GM18873 (cell line): ENCODE measurements around the gene PLD3.
"Not testable (repeated sequence)": the region's sequence is repeated elsewhere in the genome, so short reads cannot be mapped to it uniquely, and the experiment has no call there.

Experiments used
- ATAC-seq: cut with Tn5 transposase; IDR thresholded peaks from one replicate; pipeline ENCODE4 v1.9.1; 2021; ENCODE audit warnings: mild to moderate bottlenecking, moderate library complexity, moderate number of reproducible peaks; ENCODE audit not compliant: unreplicated experiment, low FRiP score

The PLD3 gene

DNA sequence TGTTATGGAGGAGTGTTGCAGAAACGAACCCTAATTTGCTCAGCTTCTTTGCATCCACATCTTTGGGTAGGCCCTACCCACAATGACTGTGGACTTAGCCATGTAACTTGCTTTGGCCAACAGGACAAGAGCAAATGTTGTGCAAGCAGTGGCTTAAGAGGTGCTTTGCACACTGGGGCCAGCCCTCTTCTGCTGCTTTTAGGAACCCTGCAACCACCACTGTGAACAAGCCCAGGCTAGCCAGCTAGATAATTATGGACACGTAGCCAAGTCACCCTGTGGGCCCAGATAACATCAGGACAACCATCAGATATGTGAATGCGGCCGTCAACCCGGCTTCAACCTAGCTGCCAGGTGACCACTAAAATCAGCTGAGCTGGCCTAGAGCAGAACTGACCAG lies 17.4 kb upstream of the PLD3 start:
- no peak for ATAC-seq

DNA sequence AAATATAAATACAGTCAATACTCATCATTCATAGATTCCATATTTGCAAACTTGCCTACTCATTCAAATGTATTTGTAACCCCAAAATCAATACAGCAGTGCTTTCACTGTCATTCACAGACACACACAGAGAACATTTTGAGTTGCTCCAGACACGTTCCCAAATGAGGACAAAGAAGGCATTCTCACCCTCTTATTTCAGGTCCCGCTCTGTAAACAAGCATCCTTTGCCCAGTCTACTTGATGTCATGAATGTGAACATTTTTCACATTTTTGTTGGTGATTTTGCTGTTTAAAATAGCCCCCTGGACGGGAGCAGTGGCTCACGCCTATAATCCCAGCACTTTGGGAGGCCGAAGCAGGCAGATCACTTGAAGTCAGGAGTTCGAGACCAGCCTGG lies 15.8 kb upstream of the PLD3 start:
- no peak for ATAC-seq

DNA sequence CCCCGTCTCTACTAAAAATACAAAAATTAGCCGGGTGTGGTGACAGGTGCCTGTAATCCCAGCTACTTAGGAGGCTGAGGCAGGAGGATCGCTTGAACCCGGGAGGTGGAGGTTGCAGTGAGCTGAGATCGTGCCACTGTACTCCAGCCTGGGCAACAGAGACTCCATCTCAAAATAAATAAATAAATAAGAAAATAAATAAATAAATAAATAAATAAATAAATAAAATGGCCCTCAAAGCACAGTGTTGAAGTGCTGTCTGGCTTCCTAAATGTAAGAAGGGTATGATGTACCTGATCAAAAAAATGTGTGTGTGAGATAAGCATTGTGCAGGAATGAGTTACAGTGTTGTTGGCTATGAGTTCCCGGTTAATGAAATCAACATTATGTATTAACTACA lies 15.4 kb upstream of the PLD3 start:
- not testable (repeated sequence) for ATAC-seq

DNA sequence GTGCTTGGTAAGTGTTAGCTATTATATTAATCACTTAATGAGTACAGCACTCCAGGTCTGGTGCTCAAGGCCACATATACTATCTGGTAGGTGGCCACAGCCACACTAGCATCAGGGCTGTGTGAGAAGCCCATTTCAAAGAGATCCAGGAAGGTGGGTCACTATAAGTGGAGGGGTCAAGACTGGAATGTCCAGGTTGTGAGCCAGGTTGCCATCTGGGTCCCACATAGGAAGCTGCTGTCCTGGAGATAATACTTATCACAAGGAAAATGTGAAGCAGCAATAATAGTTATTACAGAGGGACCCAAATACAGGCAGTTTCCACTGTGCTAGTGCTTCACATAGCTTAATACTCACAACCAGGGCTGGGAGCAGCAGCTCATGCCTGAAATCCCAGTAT lies 13.4 kb upstream of the PLD3 start:
- ATAC-seq = no peak

DNA sequence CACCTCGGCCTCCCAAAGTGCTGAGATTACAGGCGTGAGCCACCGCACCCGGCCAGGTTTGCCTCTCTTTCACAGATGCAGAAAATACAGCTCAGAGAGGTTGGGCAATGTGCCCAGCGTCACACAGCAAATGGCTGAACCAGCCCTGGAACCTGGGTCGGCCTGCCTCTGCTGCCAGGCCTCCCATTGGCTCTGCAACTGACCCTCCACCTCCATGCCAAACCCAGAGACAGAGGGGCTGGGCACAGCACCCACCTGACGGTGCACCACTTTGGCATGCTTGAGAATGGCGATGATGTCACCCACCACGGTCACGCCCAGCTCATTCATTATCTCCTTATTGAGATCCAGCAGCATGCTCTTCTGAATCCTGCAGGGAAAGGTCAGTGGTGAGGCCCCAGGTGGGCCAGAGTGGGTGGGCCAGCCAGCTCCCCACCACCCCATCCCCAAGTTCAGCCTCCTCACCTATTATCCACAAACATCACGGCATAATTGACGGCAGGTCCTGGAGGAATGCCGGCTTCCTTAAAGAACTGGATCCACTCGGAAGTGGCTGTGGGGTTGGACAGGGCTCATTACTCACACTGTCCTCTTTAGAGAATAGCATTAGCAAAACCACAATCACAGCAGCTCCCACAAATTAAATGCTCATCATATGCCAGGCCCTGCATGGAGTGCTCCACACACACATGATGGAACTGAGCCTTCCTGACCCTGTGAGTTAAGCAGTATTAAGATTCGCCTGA lies 12.5 kb upstream of the PLD3 start:
- no peak for ATAC-seq

DNA sequence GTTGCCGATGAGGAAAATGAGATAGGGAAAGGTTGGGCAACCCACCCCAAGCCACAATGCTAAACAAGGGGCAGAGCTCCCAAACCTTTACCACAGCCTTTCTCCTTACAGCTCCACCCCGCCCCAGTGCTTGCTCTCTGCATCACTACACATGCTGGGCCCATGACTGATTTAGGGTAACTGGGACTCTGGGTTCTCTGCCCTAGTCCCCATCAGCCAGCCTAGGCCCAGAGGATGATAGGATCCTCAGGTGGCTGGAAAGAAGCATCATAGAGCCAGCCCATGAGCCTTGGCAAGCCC lies 11.9 kb upstream of the PLD3 start:
- no peak for ATAC-seq

DNA sequence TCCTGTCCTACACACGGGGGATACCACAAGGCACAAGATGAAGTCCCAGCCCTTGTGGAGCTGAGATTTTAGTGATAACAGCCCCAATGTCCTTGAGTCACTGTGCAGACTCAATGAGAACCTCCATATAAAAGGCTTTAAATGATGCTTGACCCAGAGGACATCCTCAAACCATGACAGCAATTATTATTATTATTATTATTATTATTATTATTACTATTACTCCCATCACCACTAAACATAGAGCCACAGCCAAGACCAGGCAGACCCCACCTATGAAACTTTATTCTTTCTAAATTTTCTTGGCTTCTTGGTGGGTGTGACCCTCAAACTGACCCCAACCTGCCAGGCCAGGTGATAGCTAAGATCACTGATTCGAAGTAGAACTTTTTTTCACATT lies 11.4 kb upstream of the PLD3 start:
- ATAC-seq = no peak

DNA sequence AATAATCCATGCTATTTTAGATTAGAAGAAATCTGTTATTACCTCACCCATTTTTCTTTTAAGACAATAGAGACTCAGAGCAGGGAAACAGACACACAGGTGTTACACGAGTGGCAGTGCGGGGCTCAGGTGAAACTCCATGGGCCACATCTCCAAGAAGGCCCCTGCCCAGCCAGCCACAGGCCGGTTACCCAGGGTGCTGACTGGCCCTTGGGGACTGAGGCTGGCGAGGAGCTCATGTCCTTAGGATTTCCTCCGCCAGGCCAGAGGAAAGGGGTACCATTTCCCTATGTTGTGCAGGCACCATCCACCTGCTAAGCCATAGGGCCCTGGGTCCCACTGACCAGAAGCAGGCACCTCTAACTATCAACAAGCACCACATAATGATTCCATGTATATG lies 10.9 kb upstream of the PLD3 start:
- no peak for ATAC-seq

DNA sequence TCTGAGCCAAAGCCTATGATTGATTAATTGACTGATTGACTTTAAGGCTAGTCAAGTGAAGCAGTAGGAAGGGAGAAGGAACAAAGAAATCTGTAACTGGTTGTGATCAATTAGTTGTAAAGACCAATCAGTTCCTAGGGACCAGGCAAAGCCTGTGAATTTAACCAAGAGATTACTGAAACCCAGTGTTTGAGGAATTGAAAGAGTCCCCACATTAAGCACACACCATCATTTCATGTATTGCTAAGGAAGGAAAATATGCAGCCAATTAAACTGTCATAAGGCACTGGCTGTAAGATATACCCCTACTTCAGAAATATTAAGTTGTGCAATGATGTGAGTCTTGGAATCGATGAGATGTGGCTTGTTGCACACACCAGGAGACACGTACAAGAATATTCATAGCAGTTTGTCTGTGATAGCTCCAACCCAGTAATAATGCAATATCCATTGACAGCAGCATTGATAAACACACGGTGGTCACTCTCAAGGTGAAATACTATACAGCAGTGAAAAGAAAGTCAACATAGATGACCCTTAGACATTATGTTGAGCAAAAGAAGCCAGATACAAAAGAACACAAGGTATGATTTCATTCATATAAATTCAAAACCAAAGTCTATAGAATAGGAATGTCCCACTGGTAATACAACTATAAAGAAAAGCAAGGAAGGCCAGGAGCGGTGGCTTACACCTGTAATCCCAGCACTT lies 9.3 kb upstream of the PLD3 start:
- ATAC-seq = no peak

DNA sequence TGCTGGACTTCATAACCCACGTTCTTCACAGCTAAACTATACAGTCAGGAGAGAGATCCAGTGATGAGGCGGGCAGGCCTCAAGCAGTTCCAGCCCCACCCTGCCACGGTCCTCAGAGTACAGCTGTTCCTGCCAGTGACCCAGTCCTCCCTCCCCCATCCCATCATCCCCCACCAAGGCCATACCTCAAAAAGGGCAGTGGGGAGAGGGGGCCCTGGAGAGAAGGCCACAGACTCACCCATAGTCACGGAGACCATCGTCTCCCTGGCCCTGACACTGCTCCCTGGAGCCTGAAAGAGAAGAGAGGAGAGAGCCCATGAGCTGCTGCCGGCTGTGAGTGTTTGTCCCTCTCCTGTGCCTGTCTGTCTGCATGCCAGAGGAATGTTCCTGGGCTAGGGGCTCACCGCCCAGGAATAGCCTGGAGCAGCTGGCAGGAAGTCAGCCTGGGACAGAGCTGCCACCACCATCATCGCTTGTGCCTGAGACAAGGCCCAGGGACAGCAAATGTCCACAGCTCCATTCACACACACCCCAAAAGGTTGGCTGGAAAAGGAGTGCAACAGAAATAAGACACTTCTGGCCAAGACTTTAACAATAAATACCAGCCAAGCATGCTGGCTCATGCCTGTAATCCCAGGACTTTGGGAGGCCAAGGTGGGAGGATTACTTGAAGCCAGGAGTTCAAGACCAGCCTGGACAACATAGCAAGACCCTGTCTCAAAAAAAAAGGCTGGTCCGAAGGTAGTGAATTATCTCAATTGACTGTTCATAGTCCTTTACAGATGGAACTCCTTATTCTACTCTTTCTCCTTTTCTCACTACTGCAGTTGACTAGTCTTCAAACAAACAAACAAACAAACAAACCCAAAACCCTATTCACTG lies 6.7 kb upstream of the PLD3 start:
- no peak for ATAC-seq

DNA sequence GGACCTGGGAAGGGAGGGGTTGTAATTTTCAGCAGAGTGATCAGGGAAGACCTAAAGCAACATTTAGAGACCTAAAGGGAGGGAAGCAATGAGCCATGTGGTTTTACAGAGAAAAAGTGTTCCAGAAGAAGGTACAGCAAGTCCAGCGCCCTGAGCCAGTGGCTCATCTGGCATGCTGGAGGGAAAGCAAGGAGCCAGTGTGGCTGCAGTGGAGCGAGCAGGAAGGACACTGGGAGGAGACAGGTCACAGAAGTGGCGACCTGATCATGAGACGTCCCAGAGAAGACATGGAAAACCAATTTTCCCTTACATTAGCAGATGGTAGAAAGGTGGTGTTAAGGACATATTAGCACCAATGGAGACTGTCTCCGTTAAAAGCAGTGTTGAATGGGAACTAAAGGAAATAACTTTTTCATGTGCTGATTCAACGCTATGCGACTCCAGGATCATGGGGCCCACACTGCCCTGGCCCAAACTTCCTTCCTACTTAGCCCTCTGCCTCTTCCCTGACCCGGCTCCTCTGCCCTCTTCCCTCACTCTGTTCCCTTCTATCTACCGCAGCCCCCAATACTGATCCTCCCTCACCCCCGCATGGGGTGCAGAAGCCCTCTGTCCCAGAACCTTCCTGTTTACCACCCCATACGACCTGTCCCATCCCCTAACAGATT lies 5.7 kb upstream of the PLD3 start:
- ATAC-seq = no peak

DNA sequence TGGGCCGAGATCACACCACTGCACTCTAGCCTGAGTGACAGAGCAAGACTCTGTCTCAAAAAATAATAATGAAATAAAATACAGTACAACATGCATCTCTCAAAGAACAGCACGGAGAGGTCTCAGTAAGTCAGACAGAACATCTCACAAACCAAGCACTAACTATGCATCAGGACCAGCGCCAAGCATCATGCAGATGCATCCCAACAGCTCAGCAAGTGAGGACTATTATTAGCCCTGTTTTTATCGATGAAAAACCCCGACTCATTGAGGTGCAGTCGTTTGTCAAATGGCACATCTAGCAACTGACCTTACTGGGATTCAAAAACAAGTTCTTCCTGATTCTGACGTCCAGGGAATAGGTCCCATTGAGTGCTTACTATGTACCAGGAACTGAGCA lies 4.1 kb upstream of the PLD3 start:
- ATAC-seq = no peak

DNA sequence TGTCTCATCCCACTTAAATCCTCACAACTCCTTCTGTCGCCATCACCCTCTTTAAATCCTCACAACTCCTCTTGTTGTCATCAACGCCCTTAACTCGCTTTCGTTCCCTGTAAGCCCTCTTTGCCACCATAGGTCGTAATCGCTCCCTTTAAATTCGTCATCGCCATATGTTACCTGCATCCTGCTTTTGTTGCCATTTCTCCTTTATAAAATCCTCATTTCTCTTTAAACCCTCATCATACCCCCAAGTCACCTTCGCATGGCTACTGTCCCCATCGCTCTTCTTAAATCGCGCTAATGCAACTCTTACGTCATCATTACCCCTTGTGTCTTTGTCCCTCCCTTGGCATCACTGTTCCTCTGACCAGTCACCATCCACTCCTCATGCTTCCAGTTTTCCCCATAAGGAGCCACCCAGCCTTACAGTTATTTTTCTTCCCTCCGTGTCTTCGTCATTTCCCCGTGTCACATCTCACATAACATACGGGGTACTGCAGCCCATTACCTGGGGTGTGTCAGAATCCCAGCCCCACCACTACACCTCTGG lies 539 bp downstream of the PLD3 start:
- peak; percentile 1 for ATAC-seq

DNA sequence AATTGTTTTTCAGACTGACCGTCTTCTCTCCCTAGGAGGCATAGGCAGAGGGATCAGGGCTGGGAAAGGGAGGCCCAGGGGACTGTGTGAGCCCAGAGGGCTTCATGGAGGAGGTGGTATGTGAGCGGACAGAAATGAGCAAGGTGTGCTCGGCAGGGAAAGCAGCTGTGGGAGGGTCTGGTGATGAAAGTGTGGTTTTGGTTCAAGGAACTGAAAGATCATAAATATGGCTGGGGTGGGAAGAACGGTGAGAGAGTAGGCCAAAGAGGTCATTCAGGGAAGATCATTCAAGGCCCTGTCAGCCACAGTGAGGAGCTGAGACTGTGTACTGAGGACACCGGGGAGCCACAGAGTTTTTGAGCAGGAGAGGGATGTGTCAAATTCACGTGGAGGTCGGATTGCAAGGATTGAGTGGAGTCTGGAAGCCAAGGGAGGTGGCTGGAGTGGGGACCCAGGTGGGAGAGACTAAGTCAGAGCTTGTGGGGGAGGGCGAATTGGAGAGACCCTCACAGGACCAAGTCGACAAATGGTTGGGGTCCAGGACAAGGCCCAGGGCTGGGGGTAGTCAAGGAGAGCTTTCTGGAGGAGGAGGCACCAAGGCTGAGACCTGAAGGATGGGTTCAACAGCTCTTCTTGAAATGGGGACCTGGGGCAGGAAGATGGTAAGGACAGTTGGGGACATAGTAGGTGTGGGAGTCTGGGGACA lies 7.6 kb downstream of the PLD3 start:
- ATAC-seq = no peak

DNA sequence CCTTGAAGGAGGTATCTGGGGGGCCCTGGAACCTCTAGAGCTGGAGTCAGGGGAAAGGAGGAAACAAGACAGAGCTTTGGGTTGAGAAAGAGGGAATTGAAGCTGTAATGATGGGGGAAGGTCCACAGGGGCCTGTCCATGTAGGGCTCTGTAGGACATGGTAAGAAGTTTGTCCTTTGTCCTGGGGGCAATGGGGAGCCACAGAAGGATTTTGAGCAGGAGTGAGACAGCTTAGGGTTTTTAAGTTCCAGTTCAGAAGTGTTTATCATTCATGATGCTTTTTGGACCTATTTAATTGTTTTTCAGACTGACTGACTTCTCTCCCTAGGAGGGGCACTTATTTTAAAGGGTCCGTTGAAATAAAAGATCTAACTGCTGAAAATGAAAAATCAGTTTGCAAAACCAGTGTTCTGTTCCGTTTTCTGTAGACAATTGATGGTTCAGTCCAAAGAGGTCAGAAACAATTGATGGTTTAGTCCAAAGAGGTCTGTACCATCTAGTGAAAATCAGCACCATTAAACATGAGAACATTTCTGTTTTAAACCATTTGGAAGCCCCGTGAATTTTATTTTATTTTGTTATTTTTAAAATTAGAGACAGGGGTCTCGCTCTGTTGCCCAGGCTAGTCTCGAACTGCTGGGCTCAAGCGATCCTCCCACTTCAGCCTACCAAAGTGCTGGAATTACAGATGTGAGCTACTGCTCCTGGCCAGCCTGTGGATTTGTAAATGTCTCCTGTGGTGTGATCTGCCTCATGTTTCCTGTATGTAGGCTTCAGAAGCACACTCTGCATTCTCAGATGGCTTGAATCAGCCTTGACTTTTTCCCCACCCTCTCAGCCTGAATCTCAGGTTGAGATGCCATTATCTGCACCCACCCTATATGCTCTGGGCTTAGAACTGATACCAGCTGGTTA lies 8.4 kb downstream of the PLD3 start:
- no peak for ATAC-seq

DNA sequence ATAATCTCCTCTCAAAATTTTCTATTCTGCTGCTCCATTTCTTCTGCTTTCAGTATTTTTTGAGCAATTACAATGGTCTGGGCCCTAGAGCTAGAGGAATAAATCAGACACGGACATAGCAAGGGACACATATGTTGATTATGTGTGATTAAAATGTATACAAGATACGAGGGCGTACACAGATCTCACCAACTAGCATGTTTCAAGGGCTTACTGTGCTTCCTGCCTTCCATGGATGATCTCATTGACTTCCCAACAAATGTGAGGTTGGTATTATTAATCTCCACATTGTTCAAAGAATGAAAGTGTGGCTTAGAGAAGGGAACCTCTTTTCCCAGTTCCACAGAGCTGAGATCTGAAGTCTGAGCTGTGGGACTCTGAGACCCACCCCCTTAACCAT lies 9.1 kb downstream of the PLD3 start:
- ATAC-seq = no peak

DNA sequence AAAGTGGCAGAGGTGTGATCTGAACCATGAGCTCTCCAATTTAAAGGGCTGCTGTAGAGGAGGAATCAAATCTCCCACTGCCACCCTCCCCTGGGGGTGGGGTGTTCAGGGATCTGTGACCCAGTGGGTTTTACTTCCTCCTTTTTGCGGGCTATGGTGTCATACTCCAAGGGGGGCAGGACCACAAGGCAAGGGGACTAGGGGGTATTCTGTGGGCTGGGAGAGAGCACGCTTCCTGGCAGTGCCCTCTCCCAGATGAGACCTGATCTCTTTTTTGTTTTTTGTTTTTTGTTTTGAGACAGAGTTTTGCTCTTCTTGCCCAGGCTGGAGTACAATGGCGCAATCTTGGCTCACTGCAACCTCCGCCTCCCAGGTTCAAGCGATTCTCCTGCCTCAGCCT lies 10.3 kb downstream of the PLD3 start:
- ATAC-seq = no peak

DNA sequence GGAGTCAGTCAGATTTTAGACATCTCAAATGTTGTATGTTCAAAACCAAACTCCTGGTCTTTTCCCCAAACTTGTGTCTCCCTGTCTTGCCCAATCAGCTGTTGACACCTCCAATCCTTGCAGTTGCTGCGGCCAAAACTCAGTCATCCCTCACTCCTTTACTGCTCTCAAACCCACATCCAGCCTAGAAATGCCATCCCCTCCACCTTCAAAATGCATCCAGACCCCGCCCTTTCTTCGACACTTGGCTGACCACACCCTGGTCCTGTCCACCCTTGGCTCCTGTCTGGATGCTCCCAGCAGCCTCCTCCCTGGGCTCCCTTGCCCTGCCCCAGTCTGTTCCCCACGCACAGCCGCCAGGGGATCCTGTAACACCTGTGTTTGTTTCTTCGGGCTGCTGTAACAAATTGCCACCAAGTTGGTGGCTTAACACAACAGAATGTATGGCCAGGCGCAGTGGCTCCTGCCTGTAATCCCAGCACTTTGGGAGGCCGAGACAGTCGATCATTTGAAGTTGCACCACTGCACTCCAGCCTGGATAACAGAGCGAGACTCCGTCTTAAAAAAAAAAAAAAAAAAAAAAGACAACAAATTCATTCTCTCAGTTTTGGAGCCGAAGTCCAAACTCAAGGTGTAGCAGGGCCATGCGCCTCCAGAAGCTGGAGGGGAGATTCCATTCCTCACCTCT lies 11.7 kb downstream of the PLD3 start:
- ATAC-seq = no peak
